Activated naive CD8-positive, alpha-beta T cell treated with anti-CD3 and anti-CD28 coated beads, Interleukin-2, amount 10 ng/mL, durations not matched to agents 7 days and 5 days (primary cell): ENCODE results near the gene DPH2. TPM values are rescaled to one million over a fixed set of nuclear protein-coding genes. Genes with fewer than 3 reads are reported as not detected.

Experiments
- ATAC-seq: fragments of 150-1000 bp; cut with Tn5 transposase; one replicate; pipeline ENCODE4 v1.10.0; 2021; ENCODE audit warnings: low read depth, moderate library complexity
- POLR2A ChIA-PET: fragments of 350-600 bp; sonication (Branson Sonifier 250); formaldehyde crosslinking; loops from one replicate; lab custom pipeline; 2021; ENCODE audit warnings: antibody characterized with exemption; lab: Charles Lee
- DNase-seq: peaks from one replicate; pipeline ENCODE4 v3.0.0; 2021
- H3K27ac Mint-ChIP-seq: one replicate; pipeline ENCODE4 v1.8.0; 2022; ENCODE audit warnings: mild to moderate bottlenecking, mixed read lengths
- H3K27me3 Mint-ChIP-seq: one replicate; pipeline ENCODE4 v1.8.0; 2022; ENCODE audit warnings: mild to moderate bottlenecking, moderate library complexity, mixed read lengths
- H3K36me3 Mint-ChIP-seq: one replicate; pipeline ENCODE4 v1.8.0; 2021; ENCODE audit warnings: mild to moderate bottlenecking, mixed read lengths
- H3K4me1 Mint-ChIP-seq: one replicate; pipeline ENCODE4 v1.8.0; 2021; ENCODE audit warnings: mixed read lengths
- H3K4me3 Mint-ChIP-seq: one replicate; pipeline ENCODE4 v1.8.0; 2022; ENCODE audit warnings: mild to moderate bottlenecking, moderate library complexity, mixed read lengths
- H3K9me3 Mint-ChIP-seq: one replicate; pipeline ENCODE4 v1.8.0; 2021; ENCODE audit warnings: mixed read lengths
- total RNA-seq, 2 experiments: library from RNA; stranded (reverse); gene quantifications; one replicate each; pipeline ENCODE4 v1.2.3, GENCODE V29; 2021

Gene DPH2
- total RNA-seq, 2 experiments from 2014 or later, result 26.7 to 28.2 TPM

DNA sequence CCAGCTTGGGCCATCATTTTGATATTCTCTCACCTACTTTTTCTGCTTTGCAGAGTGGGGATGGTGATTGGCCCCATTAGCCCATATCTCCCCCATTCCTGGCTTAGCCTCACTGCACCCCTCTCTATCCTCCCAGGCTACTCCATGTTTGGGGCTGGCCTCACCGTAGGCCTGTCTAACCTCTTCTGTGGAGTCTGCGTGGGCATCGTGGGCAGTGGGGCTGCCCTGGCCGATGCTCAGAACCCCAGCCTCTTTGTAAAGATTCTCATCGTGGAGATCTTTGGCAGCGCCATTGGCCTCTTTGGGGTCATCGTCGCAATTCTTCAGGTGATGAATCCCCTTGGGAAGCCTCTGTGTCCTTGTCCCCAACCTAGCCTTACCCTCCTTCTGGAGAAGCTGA lies 7.1 kb downstream of the DPH2 start:
- Mint-ChIP-seq H3K4me3 (no peak overlapping the region), H3K27ac (no peak overlapping the region), H3K4me1 (peaks cover 43% of the 10 kb centered on the region), H3K27me3 (no peaks in the 10 kb centered on the region), H3K36me3 (peaks cover 16% of the 10 kb centered on the region), H3K9me3 (no peaks in the 10 kb centered on the region)
- ATAC-seq (no peak), DNase-seq (no peak)
- POLR2A ChIA-PET, result no interaction called here

DNA sequence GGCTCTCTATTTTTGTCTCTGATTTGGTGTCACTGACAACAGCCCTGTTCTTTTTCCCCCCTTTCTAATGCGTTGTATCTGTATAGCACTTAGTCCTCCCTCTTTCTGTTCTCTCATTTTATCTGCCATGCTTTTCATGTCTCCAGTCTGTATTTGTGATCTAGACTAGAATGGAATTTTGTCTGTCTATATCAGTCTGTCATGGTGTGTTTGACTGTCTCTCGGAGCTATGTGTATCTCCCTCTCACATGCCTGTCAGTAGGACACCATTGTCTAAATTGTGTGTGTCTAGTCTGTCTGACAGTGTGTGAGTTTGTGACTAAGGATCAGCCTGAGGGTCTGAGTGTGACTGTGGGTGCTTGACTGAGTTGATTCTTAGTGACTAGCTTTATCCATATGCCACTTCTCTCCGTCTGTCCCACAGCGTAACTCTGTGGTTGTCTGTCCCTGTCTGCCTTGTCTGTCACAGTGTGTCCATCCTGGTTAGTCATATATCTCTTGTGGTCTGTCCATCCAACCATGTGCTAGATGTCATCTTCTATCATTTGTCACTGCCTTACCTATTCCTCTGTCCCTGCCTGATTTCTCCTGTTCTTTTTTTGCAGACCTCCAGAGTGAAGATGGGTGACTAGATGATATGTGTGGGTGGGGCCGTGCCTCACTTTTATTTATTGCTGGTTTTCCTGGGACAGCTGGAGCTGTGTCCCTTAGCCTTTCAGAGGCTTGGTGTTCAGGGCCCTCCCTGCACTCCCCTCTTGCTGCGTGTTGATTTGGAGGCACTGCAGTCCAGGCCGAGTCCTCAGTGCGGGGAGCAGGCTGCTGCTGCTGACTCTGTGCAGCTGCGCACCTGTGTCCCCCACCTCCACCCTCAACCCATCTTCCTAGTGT lies 7.8 kb downstream of the DPH2 start:
- H3K27ac Mint-ChIP-seq, result peak overlapping the region; percentile 4
- ATAC-seq (no peak), DNase-seq (no peak)
- POLR2A ChIA-PET, result no interaction called here
- peak overlapping the region; percentile 8 for H3K4me3 Mint-ChIP-seq
- peaks cover 16% of the 10 kb centered on the region for H3K36me3 Mint-ChIP-seq
- no peaks in the 10 kb centered on the region for H3K27me3 Mint-ChIP-seq
- peaks cover 43% of the 10 kb centered on the region for H3K4me1 Mint-ChIP-seq
- H3K9me3 Mint-ChIP-seq, result no peaks in the 10 kb centered on the region

DNA sequence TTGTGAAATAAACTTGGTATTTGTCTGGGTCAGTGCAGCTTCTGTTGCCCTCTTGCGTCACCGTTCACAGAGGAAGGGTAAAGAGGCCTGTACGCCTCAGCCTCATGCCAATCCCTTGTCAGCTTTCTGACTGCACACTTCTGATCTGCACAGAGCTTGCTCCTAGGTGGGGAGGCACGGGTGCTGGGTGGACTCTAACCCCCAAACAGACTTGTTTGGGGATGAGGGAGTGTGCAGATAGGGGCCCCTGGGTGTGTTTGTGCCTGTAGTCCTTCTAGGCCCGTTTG lies 8.4 kb downstream of the DPH2 start:
- no peak overlapping the region for H3K27ac Mint-ChIP-seq

DNA sequence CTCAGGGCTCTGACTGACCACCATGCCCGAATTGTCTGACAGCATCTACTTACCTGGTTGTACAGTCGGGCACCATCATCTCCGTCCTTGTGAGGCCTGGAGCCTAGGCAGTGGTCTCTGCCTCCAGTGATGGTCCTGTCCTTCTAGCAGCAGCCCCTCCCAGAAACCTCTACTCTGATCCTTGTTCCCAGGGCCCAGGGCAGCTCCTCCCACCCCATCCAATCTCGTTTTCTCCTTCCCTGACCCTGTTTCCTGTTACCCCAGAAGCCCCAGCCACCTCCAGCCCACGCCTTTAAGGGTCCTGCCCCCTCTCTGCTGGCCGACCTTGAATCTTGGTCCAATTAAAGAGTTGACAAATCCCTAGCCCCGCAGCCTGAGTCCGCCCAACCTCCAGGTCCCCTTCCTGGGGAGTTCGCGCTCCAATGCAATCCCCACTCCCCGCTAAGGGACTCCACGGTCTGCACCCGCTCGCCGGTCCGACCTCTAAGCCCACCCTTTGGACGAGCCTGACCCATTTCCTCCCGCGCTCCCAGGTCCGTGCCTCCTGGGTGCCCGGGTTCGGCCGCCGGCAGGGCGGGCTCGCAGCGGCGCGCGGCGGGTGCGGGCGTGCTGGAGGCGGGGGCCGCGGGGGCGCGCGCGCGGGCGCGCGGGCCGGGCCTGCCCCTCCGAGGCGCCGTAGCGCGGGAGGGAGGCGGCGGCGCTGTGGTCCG lies 8.9 kb downstream of the DPH2 start, which contains the start of gene B4GALT2:
B4GALT2 (plus strand) TSS at position 660 of the 710 bp plus-strand sequence. CDS start 1,951 bp downstream, outside the sequence.
- peak within 1 kb of the TSS; percentile 89 for H3K4me3 Mint-ChIP-seq
- DNase-seq (peak; percentile 78), ATAC-seq (no peak)
- H3K27me3 Mint-ChIP-seq, result no peaks in the 10 kb centered on the region
- no peaks in the 10 kb centered on the region for H3K9me3 Mint-ChIP-seq
- peaks cover 16% of the 10 kb centered on the region for H3K36me3 Mint-ChIP-seq
- peaks cover 42% of the 10 kb centered on the region for H3K4me1 Mint-ChIP-seq
- POLR2A ChIA-PET, result no interaction called here
- H3K27ac Mint-ChIP-seq, result peak within 1 kb of the TSS; percentile 72

More for the DNA sequence above, 8.4 kb downstream of the DPH2 start:
- no peak for DNase-seq
- ATAC-seq, result no peak
- H3K9me3 Mint-ChIP-seq, result no peaks in the 10 kb centered on the region
- peak overlapping the region; percentile 80 for H3K4me3 Mint-ChIP-seq
- POLR2A ChIA-PET, result no interaction called here
- H3K27me3 Mint-ChIP-seq, result no peaks in the 10 kb centered on the region
- peaks cover 16% of the 10 kb centered on the region for H3K36me3 Mint-ChIP-seq
- H3K4me1 Mint-ChIP-seq, result peaks cover 43% of the 10 kb centered on the region

DNA sequence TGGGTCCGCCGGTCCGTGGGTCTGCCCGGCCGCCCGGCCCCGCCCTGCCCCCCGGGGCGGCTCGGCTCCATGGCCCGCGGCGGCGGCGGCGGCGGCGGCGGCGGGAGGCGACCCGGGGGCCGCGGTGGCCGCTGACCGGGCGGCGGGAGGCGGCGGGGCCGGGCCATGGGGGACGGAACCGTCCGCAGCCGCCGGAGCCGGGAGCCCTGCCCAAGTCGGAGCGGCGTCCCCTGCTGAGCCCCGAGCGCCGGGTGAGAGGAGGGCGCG lies 9.4 kb downstream of the DPH2 start:
- Mint-ChIP-seq H3K27ac (no peak overlapping the region), H3K4me3 (no peak overlapping the region), H3K9me3 (no peaks in the 10 kb centered on the region), H3K4me1 (peaks cover 37% of the 10 kb centered on the region), H3K27me3 (no peaks in the 10 kb centered on the region), H3K36me3 (peaks cover 16% of the 10 kb centered on the region)
- ATAC-seq (no peak), DNase-seq (no peak)
- POLR2A ChIA-PET, result interaction anchor here (0.8 kb wide), 1 partner anchor 10 kb away, joined by 3 read pairs; no protein-coding TSS in a partner anchor

DNA sequence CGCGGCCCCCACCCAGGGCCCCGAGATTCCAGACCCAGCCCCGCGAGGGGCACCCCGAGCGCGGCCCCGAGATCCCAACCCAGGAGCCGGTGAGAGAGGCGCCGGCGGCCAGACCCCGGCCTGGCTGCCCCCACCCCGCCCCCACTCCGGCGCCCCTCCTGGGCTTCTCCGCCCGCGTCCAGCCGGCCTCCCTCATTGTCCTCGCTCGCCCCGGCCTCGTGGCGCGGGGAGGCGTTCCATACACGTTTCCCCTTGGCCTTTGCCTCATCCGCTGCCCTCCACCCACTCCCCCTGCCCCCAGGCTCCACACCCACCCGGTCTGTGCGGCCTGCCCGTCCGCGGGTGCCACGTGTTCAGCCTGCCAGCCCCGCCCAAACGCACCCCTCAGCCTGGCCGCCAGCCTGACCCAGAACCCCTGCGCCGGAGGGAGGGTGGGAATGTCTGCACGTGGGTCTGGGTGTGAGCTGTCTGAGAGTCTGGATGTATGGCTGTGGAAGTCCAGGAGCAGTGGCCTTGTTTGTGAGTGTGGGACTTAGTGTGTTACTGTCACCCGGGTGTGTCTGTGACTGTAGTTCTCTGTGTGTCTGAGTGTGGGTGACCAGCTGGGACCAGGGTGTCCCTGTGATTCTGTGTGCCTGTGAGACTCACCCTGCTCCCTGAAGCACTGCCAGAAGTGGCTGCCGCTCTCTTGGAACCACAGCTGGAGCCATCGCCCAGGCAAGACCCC lies 9.9 kb downstream of the DPH2 start:
- H3K4me1 Mint-ChIP-seq, result peaks cover 35% of the 10 kb centered on the region
- no peaks in the 10 kb centered on the region for H3K27me3 Mint-ChIP-seq
- H3K4me3 Mint-ChIP-seq, result peak overlapping the region; percentile 89
- H3K9me3 Mint-ChIP-seq, result no peaks in the 10 kb centered on the region
- H3K36me3 Mint-ChIP-seq, result peaks cover 16% of the 10 kb centered on the region
- peak overlapping the region; percentile 72 for H3K27ac Mint-ChIP-seq
- ATAC-seq (peak; percentile 11), DNase-seq (peak; percentile 56)
- POLR2A ChIA-PET, result interaction anchor here (0.8 kb wide), 1 partner anchor 10 kb away, joined by 3 read pairs; no protein-coding TSS in a partner anchor

DNA sequence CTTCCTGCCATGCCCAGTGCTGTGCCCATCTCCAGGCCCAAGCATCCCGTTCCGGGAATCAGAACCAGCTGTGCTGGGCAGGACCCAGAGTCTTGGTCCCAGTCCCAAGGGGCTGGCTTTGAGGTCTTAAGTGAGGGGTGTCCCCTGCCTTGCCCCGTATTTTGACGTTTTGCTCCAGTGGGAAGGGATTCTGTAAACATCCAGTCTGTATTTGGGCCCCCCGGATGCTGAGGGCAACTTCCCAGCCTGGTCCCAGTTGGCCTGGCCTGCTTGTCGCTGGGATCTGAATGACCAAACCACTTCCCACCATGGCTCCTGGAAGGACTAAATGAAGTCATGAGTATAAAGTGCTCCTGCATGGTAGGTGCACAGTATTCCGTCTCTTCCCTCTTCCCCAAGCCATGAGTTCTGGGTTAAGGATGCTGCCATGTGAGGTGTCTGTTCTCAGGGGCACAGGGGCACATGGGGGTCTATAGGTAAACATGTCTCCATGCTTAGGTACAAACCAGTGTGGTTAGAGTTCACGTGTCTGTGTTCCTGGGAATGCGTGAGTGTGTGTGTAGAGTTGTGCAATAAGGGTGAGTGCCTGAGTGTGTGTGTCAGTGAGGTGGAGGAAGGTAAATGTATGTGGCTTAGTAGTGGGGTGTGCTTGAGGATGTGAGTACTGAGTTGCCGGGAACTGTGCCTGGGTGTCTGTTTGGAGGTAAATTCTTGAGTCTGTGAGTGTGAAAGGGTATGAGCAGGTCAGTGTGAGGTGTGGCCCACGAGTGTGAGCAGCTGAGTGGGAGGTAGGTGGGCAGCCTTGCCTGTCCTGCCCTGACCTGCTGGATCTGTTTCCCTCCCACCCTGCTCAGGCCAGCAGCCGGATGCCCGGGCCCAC lies 10.7 kb downstream of the DPH2 start:
- H3K36me3 Mint-ChIP-seq, result peaks cover 18% of the 10 kb centered on the region
- no peak overlapping the region for H3K27ac Mint-ChIP-seq
- POLR2A ChIA-PET, result interaction anchor here (0.8 kb wide), 1 partner anchor 9 kb away, joined by 3 read pairs; no protein-coding TSS in a partner anchor
- no peak for DNase-seq
- no peaks in the 10 kb centered on the region for H3K27me3 Mint-ChIP-seq
- peak overlapping the region; percentile 89 for H3K4me3 Mint-ChIP-seq
- no peak for ATAC-seq
- no peaks in the 10 kb centered on the region for H3K9me3 Mint-ChIP-seq
- peaks cover 35% of the 10 kb centered on the region for H3K4me1 Mint-ChIP-seq

DNA sequence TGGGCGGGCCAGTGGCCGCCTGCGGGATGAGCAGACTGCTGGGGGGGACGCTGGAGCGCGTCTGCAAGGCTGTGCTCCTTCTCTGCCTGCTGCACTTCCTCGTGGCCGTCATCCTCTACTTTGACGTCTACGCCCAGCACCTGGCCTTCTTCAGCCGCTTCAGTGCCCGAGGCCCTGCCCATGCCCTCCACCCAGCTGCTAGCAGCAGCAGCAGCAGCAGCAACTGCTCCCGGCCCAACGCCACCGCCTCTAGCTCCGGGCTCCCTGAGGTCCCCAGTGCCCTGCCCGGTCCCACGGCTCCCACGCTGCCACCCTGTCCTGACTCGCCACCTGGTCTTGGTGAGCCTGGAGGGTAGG lies 11.3 kb downstream of the DPH2 start:
- H3K27ac Mint-ChIP-seq, result no peak overlapping the region
- DNase-seq, result no peak
- no peak for ATAC-seq
- peaks cover 20% of the 10 kb centered on the region for H3K36me3 Mint-ChIP-seq
- peaks cover 30% of the 10 kb centered on the region for H3K4me1 Mint-ChIP-seq
- POLR2A ChIA-PET, result no interaction called here
- H3K4me3 Mint-ChIP-seq, result no peak overlapping the region
- H3K27me3 Mint-ChIP-seq, result no peaks in the 10 kb centered on the region
- H3K9me3 Mint-ChIP-seq, result no peaks in the 10 kb centered on the region

DNA sequence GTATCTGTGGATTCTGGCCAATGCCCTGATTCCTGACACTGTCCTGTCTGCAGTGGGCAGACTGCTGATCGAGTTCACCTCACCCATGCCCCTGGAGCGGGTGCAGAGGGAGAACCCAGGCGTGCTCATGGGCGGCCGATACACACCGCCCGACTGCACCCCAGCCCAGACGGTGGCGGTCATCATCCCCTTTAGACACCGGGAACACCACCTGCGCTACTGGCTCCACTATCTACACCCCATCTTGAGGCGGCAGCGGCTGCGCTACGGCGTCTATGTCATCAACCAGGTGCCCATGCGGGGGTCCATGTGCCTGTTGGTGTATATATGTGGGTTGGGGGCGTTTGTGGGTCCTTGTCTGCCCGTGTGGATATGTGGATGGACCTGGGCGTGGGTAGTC lies 11.8 kb downstream of the DPH2 start:
- no peak overlapping the region for H3K4me3 Mint-ChIP-seq
- no peak overlapping the region for H3K27ac Mint-ChIP-seq
- DNase-seq (no peak), ATAC-seq (no peak)
- H3K27me3 Mint-ChIP-seq, result no peaks in the 10 kb centered on the region
- H3K36me3 Mint-ChIP-seq, result peaks cover 17% of the 10 kb centered on the region
- H3K9me3 Mint-ChIP-seq, result no peaks in the 10 kb centered on the region
- peaks cover 25% of the 10 kb centered on the region for H3K4me1 Mint-ChIP-seq
- POLR2A ChIA-PET, result no interaction called here

DNA sequence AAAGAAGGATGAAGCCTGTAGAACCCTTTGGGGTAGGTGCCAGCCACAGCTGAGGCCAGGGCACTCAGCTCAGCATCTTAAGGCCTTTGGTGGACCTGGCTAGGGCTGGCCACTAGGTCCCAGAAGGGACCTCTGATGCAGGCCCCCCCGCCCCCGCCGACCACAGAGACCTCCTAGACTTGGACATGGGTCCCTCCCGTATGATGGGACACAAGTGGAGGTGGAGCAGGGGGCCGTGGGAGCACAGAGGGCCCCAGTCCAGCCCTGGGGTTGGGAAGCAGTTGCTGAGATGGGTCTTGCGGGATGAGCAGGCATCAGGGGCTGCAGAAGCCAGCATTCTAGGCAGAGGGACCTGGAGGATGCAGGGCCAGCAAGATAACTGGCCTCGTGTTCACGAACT lies 12.4 kb downstream of the DPH2 start:
- no peak for ATAC-seq
- Mint-ChIP-seq H3K4me1 (peaks cover 21% of the 10 kb centered on the region), H3K27me3 (no peaks in the 10 kb centered on the region), H3K36me3 (peaks cover 12% of the 10 kb centered on the region), H3K9me3 (no peaks in the 10 kb centered on the region), H3K27ac (no peak overlapping the region), H3K4me3 (no peak overlapping the region)
- POLR2A ChIA-PET, result no interaction called here
- no peak for DNase-seq

DNA sequence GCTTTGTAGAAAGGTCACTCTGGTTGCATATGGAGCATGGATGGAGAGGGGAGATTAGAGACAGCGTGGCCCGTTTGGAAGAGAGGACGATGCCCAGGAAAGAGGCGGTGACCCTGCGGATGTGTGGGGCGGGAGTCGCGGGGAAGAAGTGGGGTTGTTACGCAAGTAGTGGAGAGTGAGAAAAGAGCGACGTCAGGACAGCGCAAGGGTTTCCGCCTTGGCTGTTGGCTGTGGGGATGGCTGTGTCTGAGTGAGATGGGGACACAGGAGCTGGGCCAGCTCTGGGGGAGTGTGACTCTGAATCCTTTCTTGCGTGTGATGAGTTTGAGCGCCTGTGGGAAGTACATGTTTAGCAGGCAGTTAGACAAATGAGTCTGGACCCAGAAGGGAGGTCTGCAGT lies 13.0 kb downstream of the DPH2 start:
- no peak for ATAC-seq
- DNase-seq, result no peak
- Mint-ChIP-seq H3K27me3 (no peaks in the 10 kb centered on the region), H3K4me1 (peaks cover 16% of the 10 kb centered on the region), H3K27ac (no peak overlapping the region), H3K4me3 (no peak overlapping the region), H3K36me3 (peaks cover 8% of the 10 kb centered on the region), H3K9me3 (no peaks in the 10 kb centered on the region)
- POLR2A ChIA-PET, result no interaction called here

DNA sequence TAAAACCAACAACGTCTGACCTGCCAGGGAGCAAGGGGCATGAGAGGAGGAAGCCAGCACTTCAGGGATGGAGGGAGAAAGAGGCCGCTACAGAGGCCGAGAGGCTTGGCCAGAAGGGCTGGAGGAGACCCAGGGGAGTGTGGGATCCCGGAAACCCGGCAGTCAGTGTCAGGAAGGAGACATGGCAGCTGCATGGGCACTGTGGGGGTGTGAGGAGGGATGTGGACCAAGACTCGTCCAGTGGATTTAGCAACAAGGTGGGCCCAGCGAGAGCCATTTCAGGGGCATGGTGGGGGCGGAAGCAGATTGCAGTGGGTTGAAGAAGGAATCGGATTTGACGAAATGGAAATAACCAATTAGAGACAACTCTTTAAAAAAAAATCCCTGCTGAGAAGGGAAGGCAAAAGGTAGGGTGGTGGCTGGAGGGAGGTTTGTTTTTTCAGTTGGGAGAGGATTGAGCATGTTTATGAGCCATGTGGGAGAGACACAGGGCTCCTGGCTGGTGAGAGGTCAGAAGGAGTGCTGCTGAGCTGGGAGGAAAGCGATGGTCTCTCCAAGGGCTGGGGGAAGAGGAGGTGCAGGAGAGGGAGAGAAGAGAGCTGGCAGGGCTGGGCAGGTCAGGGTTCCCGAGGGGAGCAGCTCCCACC lies 13.6 kb downstream of the DPH2 start:
- ATAC-seq, result no peak
- Mint-ChIP-seq H3K9me3 (no peaks in the 10 kb centered on the region), H3K27ac (peak overlapping the region; percentile 26), H3K36me3 (peaks cover 7% of the 10 kb centered on the region), H3K27me3 (no peaks in the 10 kb centered on the region), H3K4me1 (peaks cover 11% of the 10 kb centered on the region), H3K4me3 (no peak overlapping the region)
- no peak for DNase-seq
- POLR2A ChIA-PET, result no interaction called here
